K562 (cell line): ENCODE results near the gene TUBA1B. TPM values are rescaled to one million over a fixed set of nuclear protein-coding genes. Genes with fewer than 3 reads are reported as not detected.
A peak's percentile ranks its signal among the peaks of the same experiment; 100 is the strongest.

Source experiments
- CBX3 ChIP-seq, 2 experiments: IDR thresholded peaks; 1 replicate in 1 of 2; 2 replicates in 1 of 2; pipeline ENCODE4 v1.6.1; 2012; ENCODE audit warnings: inconsistent platforms in 2 of 2, low read length in 2 of 2, borderline replicate concordance in 1 of 2, control low read depth in 1 of 2
- GATAD2B ChIP-seq: fragments of 450-650 bp; IDR thresholded peaks from 2 replicates; pipeline ENCODE4 v1.6.1; 2017; ENCODE audit warnings: mild to moderate bottlenecking, borderline replicate concordance
- HDAC2 ChIP-seq: fragments of 450-650 bp; IDR thresholded peaks from 2 replicates; pipeline ENCODE4 v1.6.1; 2016; ENCODE audit warnings: mild to moderate bottlenecking
- MAFK ChIP-seq: IDR thresholded peaks from 2 replicates; pipeline ENCODE4 v1.6.1; 2011; ENCODE audit warnings: low read length, improper control_type of control experiment
- NCOA6 ChIP-seq: fragments of 450-650 bp; IDR thresholded peaks from 2 replicates; pipeline ENCODE4 v1.6.1; 2017; ENCODE audit warnings: mild to moderate bottlenecking
- NR2C1 ChIP-seq, 2 experiments: fragments of 450-650 bp; IDR thresholded peaks; 2 replicates each; pipeline ENCODE4 v1.6.1; 2017; ENCODE audit warnings: mild to moderate bottlenecking in 2 of 2, antibody characterized with exemption in 1 of 2, inconsistent platforms in 1 of 2, missing compliant biosample characterization in 1 of 2, missing genetic modification characterization in 1 of 2
- NRF1 ChIP-seq, 2 experiments: fragments of 450-650 bp; IDR thresholded peaks in 1 of 2; conservative IDR thresholded peaks in 1 of 2; 2 replicates each; pipeline ENCODE4 v1.6.1; 2014; ENCODE audit warnings: mild to moderate bottlenecking in 2 of 2
- POLR3G ChIP-seq: IDR thresholded peaks from 2 replicates; pipeline ENCODE4 v1.6.1; 2011; ENCODE audit not compliant: insufficient read length, insufficient replicate concordance; ENCODE audit errors: extremely low read depth
- RFX7 ChIP-seq: fragments of 250-450 bp; sonication (Bioruptor Pico); IDR thresholded peaks from 2 replicates; pipeline ENCODE4 v1.5.1; 2021; ENCODE audit warnings: mild to moderate bottlenecking
- ZKSCAN8 ChIP-seq: fragments of 200-800 bp; sonication (Bioruptor generic); IDR thresholded peaks from 2 replicates; pipeline ENCODE4 v1.6.1; 2016; ENCODE audit warnings: missing genetic modification characterization, missing compliant biosample characterization
- polyA plus RNA-seq, 8 experiments: library from polyadenylated mRNA; depleted of rRNA in 4 of 8; stranded (reverse) in 5 of 8; unstranded in 3 of 8; fragments of >200 nt; fragmentation: Nextera tagmentation in 2 of 8; fragmentation: Illumina TruSeq in 1 of 8; extraction: Ambion mirVana in 2 of 8; extraction: Trizol in 1 of 8; gene quantifications; 2 replicates each; pipeline versions ENCODE4 v1.2.1 to v1.2.3, GENCODE V29; 2011 to 2014; ENCODE audit warnings: inconsistent platforms in 1 of 8, missing spikeins in 1 of 8
- total RNA-seq, 7 experiments: library from RNA; depleted of rRNA in 6 of 7; stranded (reverse); fragments of >200 nt in 6 of 7; fragmentation: Illumina TruSeq in 2 of 7; extraction: Trizol in 2 of 7; gene quantifications; 2 replicates each; pipeline versions ENCODE4 v1.2.1 to v1.2.3, GENCODE V29; 2011 to 2021; ENCODE audit warnings: low replicate concordance in 1 of 7
- TF ChIP-seq, protein P1 (sequence below), 2 experiments: fragments of 450-650 bp; IDR thresholded peaks; 2 replicates each; pipeline ENCODE4 v1.6.1; 2016; ENCODE audit warnings: mild to moderate bottlenecking in 2 of 2, borderline replicate concordance in 1 of 2, low read depth in 1 of 2, moderate library complexity in 1 of 2
- TF ChIP-seq, protein P2 (sequence below), 2 experiments: fragments of 450-650 bp in 1 of 2; sonication (generic) in 1 of 2; formaldehyde crosslinking in 1 of 2; IDR thresholded peaks in 1 of 2; conservative IDR thresholded peaks in 1 of 2; 2 replicates each; pipeline versions ENCODE4 v1.6.1 to v1.8.1; 2016 to 2023; ENCODE audit warnings: mild to moderate bottlenecking in 2 of 2, moderate library complexity in 2 of 2, inconsistent platforms in 1 of 2, missing genetic modification reagents in 1 of 2
- TF ChIP-seq, protein P3 (sequence below): fragments of 250-450 bp; sonication (Bioruptor Pico); IDR thresholded peaks from 2 replicates; pipeline ENCODE4 v1.8.0; 2021; ENCODE audit warnings: borderline replicate concordance, mild to moderate bottlenecking, moderate library complexity; ENCODE audit not compliant: poor library complexity, severe bottlenecking
- TF ChIP-seq, protein P4 (sequence below): IDR thresholded peaks from 3 replicates; pipeline ENCODE4 v1.6.1; 2011; ENCODE audit warnings: borderline replicate concordance, mild to moderate bottlenecking; ENCODE audit not compliant: insufficient read length, insufficient read depth

TUBA1B gene
- total and polyA plus RNA-seq, 9 of the 15 experiments (the other 6 are each of a cell fraction or from before 2014, with no cell fraction given), result 2,189 to 4,624 (median 2,628) TPM

- TF ChIP-seq, protein P1, sequence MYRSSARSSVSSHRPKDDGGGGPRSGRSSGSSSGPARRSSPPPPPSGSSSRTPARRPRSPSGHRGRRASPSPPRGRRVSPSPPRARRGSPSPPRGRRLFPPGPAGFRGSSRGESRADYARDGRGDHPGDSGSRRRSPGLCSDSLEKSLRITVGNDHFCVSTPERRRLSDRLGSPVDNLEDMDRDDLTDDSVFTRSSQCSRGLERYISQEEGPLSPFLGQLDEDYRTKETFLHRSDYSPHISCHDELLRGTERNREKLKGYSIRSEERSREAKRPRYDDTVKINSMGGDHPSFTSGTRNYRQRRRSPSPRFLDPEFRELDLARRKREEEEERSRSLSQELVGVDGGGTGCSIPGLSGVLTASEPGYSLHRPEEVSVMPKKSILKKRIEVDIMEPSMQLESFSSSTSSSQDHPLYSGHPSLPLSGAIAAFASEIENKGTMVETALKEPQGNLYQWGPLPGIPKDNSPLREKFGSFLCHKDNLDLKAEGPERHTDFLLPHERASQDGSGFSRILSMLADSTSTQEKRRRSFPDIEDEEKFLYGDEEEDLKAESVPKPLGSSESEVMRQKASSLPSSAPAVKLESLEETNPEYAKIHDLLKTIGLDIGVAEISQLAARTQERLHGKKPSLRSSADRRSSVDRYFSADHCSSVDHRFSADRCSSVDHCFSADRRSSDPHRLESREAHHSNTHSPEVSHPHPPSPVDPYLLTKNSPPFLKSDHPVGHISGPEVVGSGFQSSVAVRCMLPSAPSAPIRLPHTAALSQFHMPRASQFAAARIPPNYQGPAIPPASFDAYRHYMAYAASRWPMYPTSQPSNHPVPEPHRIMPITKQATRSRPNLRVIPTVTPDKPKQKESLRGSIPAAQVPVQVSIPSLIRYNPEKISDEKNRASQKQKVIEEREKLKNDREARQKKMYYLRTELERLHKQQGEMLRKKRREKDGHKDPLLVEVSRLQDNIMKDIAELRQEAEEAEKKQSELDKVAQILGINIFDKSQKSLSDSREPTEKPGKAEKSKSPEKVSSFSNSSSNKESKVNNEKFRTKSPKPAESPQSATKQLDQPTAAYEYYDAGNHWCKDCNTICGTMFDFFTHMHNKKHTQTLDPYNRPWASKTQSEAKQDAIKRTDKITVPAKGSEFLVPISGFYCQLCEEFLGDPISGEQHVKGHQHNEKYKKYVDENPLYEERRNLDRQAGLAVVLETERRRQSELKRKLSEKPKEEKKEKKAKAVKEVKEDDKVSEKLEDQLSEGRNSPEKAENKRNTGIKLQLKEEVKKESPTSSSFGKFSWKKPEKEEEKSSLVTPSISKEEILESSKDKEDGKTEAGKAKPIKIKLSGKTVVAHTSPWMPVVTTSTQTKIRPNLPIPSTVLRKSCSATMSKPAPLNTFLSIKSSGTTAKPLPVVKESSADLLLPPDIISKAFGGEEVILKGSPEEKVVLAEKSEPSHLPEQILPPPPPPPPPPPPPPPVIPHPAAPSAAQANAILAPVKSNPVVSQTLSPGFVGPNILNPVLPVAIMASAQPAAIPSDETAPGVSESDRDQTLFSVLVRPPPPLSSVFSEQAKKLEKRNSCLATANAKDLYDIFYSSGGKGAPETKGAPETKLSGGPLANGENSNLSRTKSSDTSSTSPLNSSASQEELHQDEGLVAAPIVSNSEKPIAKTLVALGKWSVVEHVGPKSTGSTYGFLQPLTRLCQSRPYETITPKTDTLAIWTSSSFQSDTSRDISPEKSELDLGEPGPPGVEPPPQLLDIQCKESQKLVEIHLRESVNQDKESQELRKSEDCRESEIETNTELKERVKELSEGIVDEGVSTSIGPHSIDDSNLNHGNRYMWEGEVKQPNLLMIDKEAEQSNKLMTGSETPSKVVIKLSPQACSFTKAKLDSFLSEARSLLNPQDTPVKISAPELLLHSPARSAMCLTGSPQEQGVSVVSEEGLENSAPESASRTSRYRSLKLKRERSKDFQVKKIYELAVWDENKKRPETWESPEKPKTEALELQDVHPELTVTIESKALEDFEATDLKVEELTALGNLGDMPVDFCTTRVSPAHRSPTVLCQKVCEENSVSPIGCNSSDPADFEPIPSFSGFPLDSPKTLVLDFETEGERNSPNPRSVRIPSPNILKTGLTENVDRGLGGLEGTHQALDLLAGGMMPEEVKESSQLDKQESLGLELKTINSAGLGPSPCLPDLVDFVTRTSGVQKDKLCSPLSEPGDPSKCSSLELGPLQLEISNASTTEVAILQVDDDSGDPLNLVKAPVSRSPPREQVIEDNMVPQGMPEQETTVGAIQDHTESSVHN (IDR thresholded peaks at IDR 0.05; ENCODE audit: borderline replicate concordance in 1 of 2, low read depth in 1 of 2), result no peak
- TF ChIP-seq NCOA6 (no peak), RFX7 (no peak), NRF1 (conservative IDR thresholded peaks at IDR 0.05 in 1 of 2, IDR thresholded peaks at IDR 0.05 in 1 of 2) (peak; percentile 64 to 70), CBX3 (IDR thresholded peaks at IDR 0.05; ENCODE audit: borderline replicate concordance in 1 of 2, low read length in 2 of 2) (no peak), NR2C1 (IDR thresholded peaks at IDR 0.05) (no peak), NR2C1 (tag; IDR thresholded peaks at IDR 0.05) (no peak), HDAC2 (peak; percentile 90), MAFK (no peak), GATAD2B (0 out of 2 replicates have a peak, but pooled peaks have one; percentile 16), POLR3G (no peak), ZKSCAN8 (CRISPR knock-in tag) (no peak)
- TF ChIP-seq, protein P2, sequence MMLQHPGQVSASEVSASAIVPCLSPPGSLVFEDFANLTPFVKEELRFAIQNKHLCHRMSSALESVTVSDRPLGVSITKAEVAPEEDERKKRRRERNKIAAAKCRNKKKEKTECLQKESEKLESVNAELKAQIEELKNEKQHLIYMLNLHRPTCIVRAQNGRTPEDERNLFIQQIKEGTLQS (IDR thresholded peaks at IDR 0.05), result no peak
- TF ChIP-seq, protein P2 (CRISPR knock-in tag; conservative IDR thresholded peaks at IDR 0.05), result no peak
- TF ChIP-seq, protein P3, sequence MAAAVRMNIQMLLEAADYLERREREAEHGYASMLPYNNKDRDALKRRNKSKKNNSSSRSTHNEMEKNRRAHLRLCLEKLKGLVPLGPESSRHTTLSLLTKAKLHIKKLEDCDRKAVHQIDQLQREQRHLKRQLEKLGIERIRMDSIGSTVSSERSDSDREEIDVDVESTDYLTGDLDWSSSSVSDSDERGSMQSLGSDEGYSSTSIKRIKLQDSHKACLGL (CRISPR knock-in tag), result no peak
- TF ChIP-seq, protein P4, sequence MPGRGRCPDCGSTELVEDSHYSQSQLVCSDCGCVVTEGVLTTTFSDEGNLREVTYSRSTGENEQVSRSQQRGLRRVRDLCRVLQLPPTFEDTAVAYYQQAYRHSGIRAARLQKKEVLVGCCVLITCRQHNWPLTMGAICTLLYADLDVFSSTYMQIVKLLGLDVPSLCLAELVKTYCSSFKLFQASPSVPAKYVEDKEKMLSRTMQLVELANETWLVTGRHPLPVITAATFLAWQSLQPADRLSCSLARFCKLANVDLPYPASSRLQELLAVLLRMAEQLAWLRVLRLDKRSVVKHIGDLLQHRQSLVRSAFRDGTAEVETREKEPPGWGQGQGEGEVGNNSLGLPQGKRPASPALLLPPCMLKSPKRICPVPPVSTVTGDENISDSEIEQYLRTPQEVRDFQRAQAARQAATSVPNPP, result no peak
Measured at GRCh38 chr12:49089821-49090773, 41.1 kb downstream of the TUBA1B start (continued).
